Cardiac fibroblast (primary cell): ENCODE results near the gene SNCAIP.

Experiments used
- DNase-seq, 2 donors: peaks; one replicate each; pipeline versions ENCODE4 v3.0.0 to v3.0.0-alpha.2; 2010; ENCODE audit warnings: low read depth in 2 of 2
- H3K4me3 ChIP-seq, 2 donors: replicated peaks in 1 of 2; 1 replicate in 1 of 2; 2 replicates in 1 of 2; pipeline ENCODE4 v1.5.1; 2011; ENCODE audit warnings: low read depth in 2 of 2, low read length in 2 of 2, mild to moderate bottlenecking in 2 of 2, moderate library complexity in 1 of 2
- TF ChIP-seq, protein P1 (sequence below): IDR thresholded peaks from one replicate; pipeline ENCODE4 v1.5.1; 2011; ENCODE audit warnings: low read depth, mild to moderate bottlenecking, low read length, inconsistent platforms

Gene SNCAIP

DNA sequence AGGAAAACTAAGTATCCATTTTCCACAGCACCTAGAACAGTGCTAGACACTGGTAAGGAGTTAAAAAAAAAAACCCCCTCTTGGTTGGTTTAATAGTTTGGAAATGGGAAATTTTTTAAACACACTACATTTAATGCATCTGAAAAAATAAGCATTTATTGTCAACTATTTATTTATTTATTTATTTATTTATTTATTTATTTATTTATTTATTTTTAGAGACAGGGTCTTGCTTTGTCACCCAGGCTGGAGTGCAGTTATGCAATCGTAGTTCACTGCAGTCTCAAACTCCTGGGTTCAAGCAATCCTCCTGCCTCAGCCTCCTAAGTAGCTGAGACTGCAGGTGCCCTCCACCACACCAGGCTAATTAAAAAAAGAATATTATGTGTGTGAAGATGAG lies 51.6 kb downstream of the SNCAIP start:
- no peak overlapping the region for H3K4me3 ChIP-seq
- DNase-seq, result no peak
- TF ChIP-seq, protein P1, sequence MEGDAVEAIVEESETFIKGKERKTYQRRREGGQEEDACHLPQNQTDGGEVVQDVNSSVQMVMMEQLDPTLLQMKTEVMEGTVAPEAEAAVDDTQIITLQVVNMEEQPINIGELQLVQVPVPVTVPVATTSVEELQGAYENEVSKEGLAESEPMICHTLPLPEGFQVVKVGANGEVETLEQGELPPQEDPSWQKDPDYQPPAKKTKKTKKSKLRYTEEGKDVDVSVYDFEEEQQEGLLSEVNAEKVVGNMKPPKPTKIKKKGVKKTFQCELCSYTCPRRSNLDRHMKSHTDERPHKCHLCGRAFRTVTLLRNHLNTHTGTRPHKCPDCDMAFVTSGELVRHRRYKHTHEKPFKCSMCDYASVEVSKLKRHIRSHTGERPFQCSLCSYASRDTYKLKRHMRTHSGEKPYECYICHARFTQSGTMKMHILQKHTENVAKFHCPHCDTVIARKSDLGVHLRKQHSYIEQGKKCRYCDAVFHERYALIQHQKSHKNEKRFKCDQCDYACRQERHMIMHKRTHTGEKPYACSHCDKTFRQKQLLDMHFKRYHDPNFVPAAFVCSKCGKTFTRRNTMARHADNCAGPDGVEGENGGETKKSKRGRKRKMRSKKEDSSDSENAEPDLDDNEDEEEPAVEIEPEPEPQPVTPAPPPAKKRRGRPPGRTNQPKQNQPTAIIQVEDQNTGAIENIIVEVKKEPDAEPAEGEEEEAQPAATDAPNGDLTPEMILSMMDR, result no peak

DNA sequence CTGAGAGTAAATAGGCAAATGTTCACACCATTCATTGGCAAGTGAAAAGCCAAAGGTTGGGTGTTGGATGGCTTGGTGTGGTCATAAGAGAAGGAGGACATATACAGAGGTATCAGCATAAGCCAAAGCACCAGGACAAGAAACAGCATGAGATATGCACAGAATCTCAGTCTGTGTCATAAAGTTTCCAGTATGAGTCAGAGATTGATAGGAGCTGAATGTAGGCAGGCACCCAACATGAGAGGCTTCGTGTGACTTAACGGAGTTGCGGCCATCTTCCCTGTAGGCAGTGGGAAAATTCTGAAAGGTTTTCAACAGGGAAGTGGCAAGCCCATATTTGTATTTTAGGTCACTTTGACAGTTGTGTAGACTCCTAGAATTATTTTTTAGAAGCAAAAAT lies 54.5 kb downstream of the SNCAIP start:
- TF ChIP-seq, protein P1, result no peak
- peak in 1 of 2 donors; percentile 52 for DNase-seq
- no peak overlapping the region for H3K4me3 ChIP-seq

DNA sequence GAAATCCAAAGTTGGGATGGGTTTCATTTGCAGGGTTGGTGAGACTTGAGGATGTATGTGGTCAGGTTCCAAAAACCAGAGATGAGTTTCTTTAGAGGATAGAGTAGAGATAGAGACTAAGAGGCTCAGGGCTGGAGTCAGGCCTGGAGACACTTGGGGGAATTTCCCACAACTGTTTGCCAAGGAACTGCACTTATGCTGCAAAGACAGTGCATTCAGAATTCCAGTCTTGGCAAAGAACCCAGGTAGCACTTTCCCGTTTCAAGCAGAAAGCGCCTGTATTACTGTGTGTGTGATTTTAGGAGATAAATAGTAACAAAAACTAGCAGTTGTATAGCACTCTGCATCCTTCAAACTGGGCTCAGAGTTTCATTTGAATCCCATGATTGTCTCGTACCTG lies 55.4 kb downstream of the SNCAIP start:
- DNase-seq, result no peak
- TF ChIP-seq, protein P1, result no peak
- H3K4me3 ChIP-seq, result no peak overlapping the region

DNA sequence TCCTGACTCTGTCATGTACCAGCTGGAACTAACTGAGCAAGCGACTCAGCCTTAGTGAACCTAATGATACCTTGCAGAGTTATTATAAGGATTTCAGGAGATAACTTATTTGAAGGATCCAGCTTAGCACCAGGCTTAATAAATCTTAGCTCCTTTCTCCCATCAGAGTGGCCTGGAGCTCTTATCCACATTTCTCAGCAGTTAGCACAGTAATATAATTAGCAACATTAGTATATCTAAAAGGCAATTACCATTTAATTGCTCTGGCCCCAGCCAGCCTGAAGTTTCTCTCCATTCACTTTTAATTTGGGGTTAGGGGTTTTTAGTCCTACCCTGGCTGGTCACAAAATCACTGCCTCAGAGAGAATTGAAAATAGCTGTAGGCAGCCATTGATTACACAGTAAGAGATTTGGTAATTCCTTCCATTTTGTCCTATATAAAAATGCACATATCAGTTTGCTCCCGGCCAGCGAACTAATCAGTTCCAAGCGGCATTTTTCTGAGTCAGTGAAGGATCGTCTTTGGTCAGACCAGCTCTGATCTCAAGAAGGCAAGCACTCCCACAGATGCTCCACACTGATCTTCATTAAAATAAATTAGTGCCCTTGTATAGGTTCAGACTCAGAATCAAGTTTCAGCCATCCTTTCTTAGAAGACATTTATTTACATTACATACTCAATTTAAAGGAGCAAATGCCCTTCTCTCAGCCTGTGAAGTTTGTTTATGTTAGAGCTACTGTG lies 56.6 kb downstream of the SNCAIP start:
- no peak for DNase-seq
- TF ChIP-seq, protein P1, result no peak

DNA sequence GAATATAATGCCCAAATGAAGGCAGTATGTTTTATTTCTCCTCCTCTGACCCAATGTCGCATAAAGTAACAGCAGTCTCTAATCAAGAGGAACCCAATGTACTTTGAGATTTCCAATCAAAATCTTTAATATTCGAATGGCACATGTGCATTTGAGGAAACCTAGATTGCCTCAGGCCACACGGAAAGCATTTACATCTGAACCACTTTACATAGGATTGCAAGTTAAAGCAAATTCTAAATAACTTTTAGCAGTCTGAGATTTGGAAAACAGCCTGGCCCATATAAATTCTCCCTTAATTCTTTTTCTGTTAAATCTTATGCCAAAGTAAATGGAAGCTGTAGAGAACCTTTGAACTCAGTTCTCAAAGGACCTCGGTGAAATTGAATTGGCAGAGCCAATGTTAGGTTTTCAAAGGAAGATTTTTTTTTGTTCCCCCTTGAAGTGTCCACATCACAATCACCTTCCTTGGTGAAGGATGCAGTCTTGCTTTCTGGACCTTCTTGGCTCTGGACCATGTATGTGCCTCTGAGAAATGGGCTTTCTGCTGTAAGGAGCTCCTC lies 57.3 kb downstream of the SNCAIP start:
- TF ChIP-seq, protein P1, result no peak
- DNase-seq, result no peak
- no peak overlapping the region for H3K4me3 ChIP-seq

More for the DNA sequence above, 56.6 kb downstream of the SNCAIP start:
- no peak overlapping the region for H3K4me3 ChIP-seq

DNA sequence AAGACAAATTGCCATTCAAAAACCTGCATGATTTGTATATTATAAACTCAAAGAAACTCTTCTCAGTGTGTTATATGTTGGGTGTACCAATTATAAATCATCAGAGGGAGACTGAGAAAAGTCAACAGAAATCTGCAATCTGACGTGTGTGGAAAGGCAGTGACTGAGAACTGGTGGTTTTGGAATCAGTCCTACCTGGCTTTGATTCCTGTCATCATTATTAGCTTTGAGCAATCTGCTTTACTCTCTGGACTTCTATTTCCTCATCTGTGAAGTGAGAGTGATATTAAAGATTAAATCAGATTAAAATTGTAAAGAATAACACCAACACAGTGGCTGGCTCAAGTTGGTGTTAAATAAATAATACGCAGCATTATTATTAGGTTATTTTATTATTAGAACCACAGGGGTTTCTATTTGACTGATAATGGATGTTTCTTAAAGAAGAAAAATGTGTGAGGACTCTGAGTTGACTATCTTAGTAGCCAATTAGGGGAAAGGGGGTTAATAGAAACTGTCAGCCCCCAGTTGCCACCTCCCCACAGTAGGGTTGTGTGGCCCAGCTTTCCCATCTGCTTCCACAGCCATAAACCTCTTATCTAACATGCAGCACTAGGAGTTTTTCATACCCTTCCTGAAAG lies 59.6 kb downstream of the SNCAIP start:
- no peak for DNase-seq
- TF ChIP-seq, protein P1, result no peak
- no peak overlapping the region for H3K4me3 ChIP-seq
